HCT116 (cell line): Measurements from ENCODE around the gene PPEF1. TPM values are rescaled to one million over a fixed set of nuclear protein-coding genes. Genes with fewer than 3 reads are reported as not detected.

Experiments
- ATAC-seq: fragments of 200-7000 bp; cut with Tn5 transposase; 2 replicates; pipeline ENCODE4 v1.9.1; 2020; ENCODE audit warnings: mild to moderate bottlenecking, moderate library complexity
- BruUV-seq: library from RNA; stranded (reverse); fragments of 400-500 nt; replicated peaks from 2 replicates; lab custom pipeline; 2021; lab: Mats Ljungman, UMichigan
- CTCF ChIA-PET: fragments of 300-600 bp; sonication (Branson Sonifier 250); formaldehyde crosslinking; loops from one replicate; lab custom pipeline; 2021; ENCODE audit warnings: antibody characterized with exemption; lab: Charles Lee
- POLR2A ChIA-PET: fragments of 300-600, 350-600 bp; sonication (Branson Sonifier 250); formaldehyde crosslinking; loops from one replicate; lab custom pipeline; 2021; ENCODE audit warnings: antibody characterized with exemption; lab: Charles Lee
- RAD21 ChIA-PET, 2 experiments: fragments of 300-600 bp; sonication (Branson Sonifier 250); formaldehyde crosslinking; loops; one replicate each; lab custom pipeline; 2023; ENCODE audit warnings: low total read pairs in 2 of 2; ENCODE audit not compliant: uncharacterized antibody in 2 of 2, unreplicated experiment in 2 of 2, low non-redundant PET in 1 of 2; lab: Charles Lee
- DNase-seq: peaks from one replicate; pipeline ENCODE4 v3.0.0-alpha.2; 2010; ENCODE audit warnings: low read depth, low spot score
- H2AFZ ChIP-seq: fragments of 200-600 bp; shearing (Covaris generic), sonication (generic); 2 replicates; pipeline ENCODE4 v1.6.1; 2017; ENCODE audit warnings: low read depth, mixed run types, mixed read lengths, antibody characterized with exemption, low read length; ENCODE audit not compliant: poor library complexity, severe bottlenecking
- H3K27ac ChIP-seq: 2 replicates; pipeline ENCODE4 v1.5.1; 2012; ENCODE audit warnings: low read depth, low read length
- H3K27me3 ChIP-seq: fragments of 200-600 bp; sonication (generic); 2 replicates; pipeline ENCODE4 v1.6.1; 2016; ENCODE audit warnings: mixed run types, low read length, mixed read lengths; ENCODE audit not compliant: insufficient read depth
- H3K36me3 ChIP-seq, 2 experiments: fragments of 200-500 bp in 1 of 2; fragments of 200-600 bp in 1 of 2; sonication (Bioruptor generic) in 1 of 2; sonication (generic) in 1 of 2; 2 replicates each; pipeline versions ENCODE4 v1.5.1 to v1.6.1; 2014 to 2016; ENCODE audit warnings: low read length in 2 of 2, inconsistent platforms in 1 of 2, mixed read lengths in 1 of 2, mixed run types in 1 of 2; ENCODE audit not compliant: insufficient read depth in 2 of 2, control insufficient read depth in 1 of 2
- H3K4me1 ChIP-seq, 2 experiments: fragments of 200-600 bp in 1 of 2; sonication (generic) in 1 of 2; 2 replicates each; pipeline versions ENCODE4 v1.5.1 to v1.6.1; 2012 to 2017; ENCODE audit warnings: low read length in 2 of 2, inconsistent platforms in 1 of 2, mild to moderate bottlenecking in 1 of 2, mixed read lengths in 1 of 2, mixed run types in 1 of 2, moderate library complexity in 1 of 2; ENCODE audit not compliant: insufficient read depth in 2 of 2, control insufficient read depth in 1 of 2
- H3K4me2 ChIP-seq: fragments of 200-600 bp; sonication (generic); 2 replicates; pipeline ENCODE4 v1.6.1; 2017; ENCODE audit warnings: mixed run types, low read length, mixed read lengths
- H3K4me3 ChIP-seq, 2 experiments: fragments of 200-600 bp in 1 of 2; sonication (generic) in 1 of 2; replicated peaks in 1 of 2; 2 replicates each; pipeline ENCODE4 v1.5.1; 2011 to 2016; ENCODE audit warnings: low read length in 2 of 2, control low read depth in 1 of 2, low read depth in 1 of 2, mild to moderate bottlenecking in 1 of 2, mixed read lengths in 1 of 2, mixed run types in 1 of 2
- H3K79me2 ChIP-seq: fragments of 200-600 bp; sonication (generic); 2 replicates; pipeline ENCODE4 v1.6.1; 2017; ENCODE audit warnings: mild to moderate bottlenecking, mixed run types, low read length, moderate library complexity, mixed read lengths; ENCODE audit not compliant: insufficient read depth
- H3K9ac ChIP-seq: fragments of 200-600 bp; sonication (generic); 2 replicates; pipeline ENCODE4 v1.6.1; 2016; ENCODE audit warnings: low read length, mixed read lengths
- H3K9me2 ChIP-seq: fragments of 200-600 bp; sonication (generic), shearing (Covaris generic); 2 replicates; pipeline ENCODE4 v1.6.1; 2017; ENCODE audit warnings: mixed run types, mild to moderate bottlenecking, moderate library complexity; ENCODE audit not compliant: insufficient read depth
- H3K9me3 ChIP-seq, 2 experiments: fragments of 200-500 bp in 1 of 2; fragments of 200-600 bp in 1 of 2; sonication (Bioruptor generic) in 1 of 2; sonication (generic) in 1 of 2; 2 replicates each; pipeline ENCODE4 v1.6.1; 2014 to 2017; ENCODE audit warnings: low read length in 2 of 2, mixed read lengths in 2 of 2, inconsistent platforms in 1 of 2, low read depth in 1 of 2, mild to moderate bottlenecking in 1 of 2, mixed run types in 1 of 2, moderate library complexity in 1 of 2; ENCODE audit not compliant: control insufficient read depth in 1 of 2, insufficient read depth in 1 of 2
- H4K20me1 ChIP-seq: fragments of 200-600 bp; sonication (generic), shearing (Covaris generic); 2 replicates; pipeline ENCODE4 v1.6.1; 2017; ENCODE audit warnings: mixed run types, mild to moderate bottlenecking, moderate library complexity; ENCODE audit not compliant: insufficient read depth
- CEBPB ChIP-seq: IDR thresholded peaks from 2 replicates; pipeline ENCODE4 v1.6.1; 2012; ENCODE audit warnings: low read depth
- POLR2A ChIP-seq: IDR thresholded peaks from 2 replicates; pipeline ENCODE4 v1.7.0; 2011; ENCODE audit warnings: borderline replicate concordance; ENCODE audit not compliant: insufficient read depth, insufficient read length; ENCODE audit errors: extremely low read depth
- RAD21 ChIP-seq: IDR thresholded peaks from 2 replicates; pipeline ENCODE4 v1.6.1; 2012; ENCODE audit warnings: low read depth, mild to moderate bottlenecking
- intact Hi-C: fragments of 100-400 bp; cut with micrococcal nuclease; formaldehyde crosslinking; loops from 2 replicates; pipeline ENCODE4 v1.10.0; 2022
- total RNA-seq: library from RNA; stranded (reverse); gene quantifications from one replicate; pipeline ENCODE4 v1.2.1, GENCODE V29; 2021; ENCODE audit not compliant: unreplicated experiment
- TF ChIP-seq, protein P1 (sequence below): IDR thresholded peaks from 2 replicates; pipeline ENCODE4 v1.6.1; 2012
- TF ChIP-seq, protein P2 (sequence below): IDR thresholded peaks from 2 replicates; pipeline ENCODE4 v1.6.1; 2012
- TF ChIP-seq, protein P3 (sequence below): IDR thresholded peaks from 2 replicates; pipeline ENCODE4 v1.6.1; 2012; ENCODE audit warnings: low read depth

Gene PPEF1
- total RNA-seq, 1 experiment from 2014 or later, result not detected

DNA sequence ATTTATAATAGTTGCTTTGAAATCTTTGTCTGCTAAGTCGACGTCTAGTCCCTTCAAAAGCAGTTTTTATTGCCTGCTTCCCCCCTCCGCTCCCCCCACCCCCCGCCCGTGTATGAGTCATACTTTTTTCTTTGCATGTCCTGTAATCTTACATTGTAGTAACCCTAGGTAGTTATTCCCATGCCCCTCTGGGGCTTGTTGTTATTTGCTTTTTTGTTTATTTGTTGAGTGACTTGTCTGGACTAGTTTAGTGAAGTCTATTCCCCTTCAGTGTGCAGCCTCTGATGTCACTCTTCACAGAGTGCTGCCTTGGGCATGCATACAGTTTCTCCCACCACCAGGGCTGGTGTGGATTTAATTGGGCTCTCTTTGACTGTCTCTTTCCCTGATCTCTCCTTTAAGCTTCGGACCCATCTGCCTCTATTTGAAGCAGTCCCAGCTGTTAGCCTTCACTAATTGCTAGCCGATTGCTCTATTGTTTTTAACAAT is 86.2 kb downstream of the PPEF1 start:
- intact Hi-C loops, result no loop called here
- RAD21 ChIA-PET, result no interaction called here
- POLR2A ChIA-PET, result no interaction called here
- Histone ChIP-seq H3K4me1 (peaks cover 0 to 4% of the 10 kb centered on the region in 2 experiments; a peak in 1 of 4 replicates), H3K27me3 (no peaks in the 10 kb centered on the region), H3K27ac (no peak overlapping the region), H4K20me1 (no peaks in the 10 kb centered on the region), H3K4me3 (no peak overlapping the region), H3K9me2 (no peaks in the 10 kb centered on the region), H3K9ac (no peak overlapping the region), H3K9me3 (no peaks in the 10 kb centered on the region), H2AFZ (no peak overlapping the region), H3K36me3 (no peaks in the 10 kb centered on the region), H3K4me2 (no peak overlapping the region), H3K79me2 (no peaks in the 10 kb centered on the region)
- ATAC-seq (peak; percentile 53; the same call in 1 of the 2 replicates), DNase-seq (no peak)
- CTCF ChIA-PET, result no interaction called here
- BruUV-seq, result no TSS peak
- TF ChIP-seq, protein P1, sequence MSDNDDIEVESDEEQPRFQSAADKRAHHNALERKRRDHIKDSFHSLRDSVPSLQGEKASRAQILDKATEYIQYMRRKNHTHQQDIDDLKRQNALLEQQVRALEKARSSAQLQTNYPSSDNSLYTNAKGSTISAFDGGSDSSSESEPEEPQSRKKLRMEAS, result no peak
- TF ChIP-seq RAD21 (no peak), CEBPB (no peak), POLR2A (no peak)
- TF ChIP-seq, protein P2, sequence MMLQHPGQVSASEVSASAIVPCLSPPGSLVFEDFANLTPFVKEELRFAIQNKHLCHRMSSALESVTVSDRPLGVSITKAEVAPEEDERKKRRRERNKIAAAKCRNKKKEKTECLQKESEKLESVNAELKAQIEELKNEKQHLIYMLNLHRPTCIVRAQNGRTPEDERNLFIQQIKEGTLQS, result no peak
- TF ChIP-seq, protein P3, sequence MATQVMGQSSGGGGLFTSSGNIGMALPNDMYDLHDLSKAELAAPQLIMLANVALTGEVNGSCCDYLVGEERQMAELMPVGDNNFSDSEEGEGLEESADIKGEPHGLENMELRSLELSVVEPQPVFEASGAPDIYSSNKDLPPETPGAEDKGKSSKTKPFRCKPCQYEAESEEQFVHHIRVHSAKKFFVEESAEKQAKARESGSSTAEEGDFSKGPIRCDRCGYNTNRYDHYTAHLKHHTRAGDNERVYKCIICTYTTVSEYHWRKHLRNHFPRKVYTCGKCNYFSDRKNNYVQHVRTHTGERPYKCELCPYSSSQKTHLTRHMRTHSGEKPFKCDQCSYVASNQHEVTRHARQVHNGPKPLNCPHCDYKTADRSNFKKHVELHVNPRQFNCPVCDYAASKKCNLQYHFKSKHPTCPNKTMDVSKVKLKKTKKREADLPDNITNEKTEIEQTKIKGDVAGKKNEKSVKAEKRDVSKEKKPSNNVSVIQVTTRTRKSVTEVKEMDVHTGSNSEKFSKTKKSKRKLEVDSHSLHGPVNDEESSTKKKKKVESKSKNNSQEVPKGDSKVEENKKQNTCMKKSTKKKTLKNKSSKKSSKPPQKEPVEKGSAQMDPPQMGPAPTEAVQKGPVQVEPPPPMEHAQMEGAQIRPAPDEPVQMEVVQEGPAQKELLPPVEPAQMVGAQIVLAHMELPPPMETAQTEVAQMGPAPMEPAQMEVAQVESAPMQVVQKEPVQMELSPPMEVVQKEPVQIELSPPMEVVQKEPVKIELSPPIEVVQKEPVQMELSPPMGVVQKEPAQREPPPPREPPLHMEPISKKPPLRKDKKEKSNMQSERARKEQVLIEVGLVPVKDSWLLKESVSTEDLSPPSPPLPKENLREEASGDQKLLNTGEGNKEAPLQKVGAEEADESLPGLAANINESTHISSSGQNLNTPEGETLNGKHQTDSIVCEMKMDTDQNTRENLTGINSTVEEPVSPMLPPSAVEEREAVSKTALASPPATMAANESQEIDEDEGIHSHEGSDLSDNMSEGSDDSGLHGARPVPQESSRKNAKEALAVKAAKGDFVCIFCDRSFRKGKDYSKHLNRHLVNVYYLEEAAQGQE, result no peak
- TF ChIP-seq, all 23 proteins: peak for 0
